GM12878 (cell line): ENCODE results near the gene EBF3. TPM values are rescaled to one million over a fixed set of nuclear protein-coding genes. Genes with fewer than 3 reads are reported as not detected.

Experiments used
- ATAC-seq: fragments of 200-7000 bp; cut with Tn5 transposase; 3 replicates; pipeline ENCODE4 v1.9.1; 2020; ENCODE audit warnings: mild to moderate bottlenecking, moderate library complexity
- BruUV-seq: library from RNA; stranded (reverse); fragments of 400-500 nt; replicated peaks from 2 replicates; lab custom pipeline; 2021; lab: Mats Ljungman, UMichigan
- CTCF ChIA-PET: fragments of 300-600 bp; sonication (Branson Sonifier 250); formaldehyde crosslinking; extraction: SDS; loops from one replicate; lab custom pipeline; 2021; ENCODE audit warnings: inconsistent platforms; lab: Yijun Ruan, JAX
- POLR2A ChIA-PET: fragments of 350-600 bp; formaldehyde crosslinking; extraction: SDS; loops from one replicate; lab custom pipeline; 2021; ENCODE audit warnings: inconsistent platforms; lab: Charles Lee
- RAD21 ChIA-PET: fragments of 300-600 bp; sonication (Branson Sonifier 250); formaldehyde crosslinking; loops from one replicate; lab custom pipeline; 2023; ENCODE audit warnings: antibody characterized with exemption; ENCODE audit not compliant: unreplicated experiment; lab: Charles Lee
- SMC1A ChIA-PET: fragments of 300-600 bp; sonication (Branson Sonifier 250); formaldehyde crosslinking; loops from one replicate; lab custom pipeline; 2023; ENCODE audit not compliant: unreplicated experiment, uncharacterized antibody; lab: Charles Lee
- DNase-seq: peaks from one replicate; pipeline ENCODE4 v3.0.0-alpha.2; 2011; ENCODE audit warnings: low read depth, low spot score
- FAIRE-seq: peaks from 3 replicates; lab custom pipeline; 2011; peaks lifted over from hg19 to GRCh38; lab: Jason Lieb, UNC
- H2AFZ ChIP-seq: 2 replicates; pipeline ENCODE4 v1.6.0; 2011; ENCODE audit warnings: low read depth, low read length, control low read depth; ENCODE audit not compliant: control insufficient read depth
- H3K27ac ChIP-seq: 2 replicates; pipeline ENCODE4 v1.5.1; 2011; ENCODE audit warnings: control low read depth; ENCODE audit not compliant: control insufficient read depth, insufficient read depth
- H3K27me3 ChIP-seq, 2 experiments: replicated peaks in 1 of 2; 2 replicates each; pipeline versions ENCODE4 v1.6.0 to v1.6.1; 2011; ENCODE audit warnings: low read length in 1 of 2; ENCODE audit not compliant: control insufficient read depth in 2 of 2, insufficient read depth in 2 of 2
- H3K36me3 ChIP-seq, 2 experiments: 2 replicates each; pipeline ENCODE4 v1.5.1; 2011; ENCODE audit warnings: low read length in 1 of 2; ENCODE audit not compliant: control insufficient read depth in 2 of 2, insufficient read depth in 2 of 2
- H3K4me1 ChIP-seq: 2 replicates; pipeline ENCODE4 v1.6.1; 2011; ENCODE audit warnings: mild to moderate bottlenecking, low read length, moderate library complexity, mixed read lengths; ENCODE audit not compliant: control insufficient read depth, insufficient read depth
- H3K4me2 ChIP-seq: 2 replicates; pipeline ENCODE4 v1.6.0; 2011; ENCODE audit warnings: control low read depth; ENCODE audit not compliant: control insufficient read depth, insufficient read depth
- H3K4me3 ChIP-seq: fragments of 200-600 bp; sonication (generic); 2 replicates; pipeline ENCODE4 v1.5.1; 2016
- H3K79me2 ChIP-seq: 2 replicates; pipeline ENCODE4 v1.6.0; 2011; ENCODE audit warnings: low read length; ENCODE audit not compliant: control insufficient read depth, insufficient read depth
- H3K9ac ChIP-seq: 2 replicates; pipeline ENCODE4 v1.8.0; 2011; ENCODE audit warnings: low read length, control low read depth, mixed read lengths; ENCODE audit not compliant: control insufficient read depth, insufficient read depth
- H3K9me3 ChIP-seq: replicated peaks from 3 replicates; pipeline ENCODE4 v1.5.1; 2011; ENCODE audit warnings: mild to moderate bottlenecking, low read length; ENCODE audit not compliant: control insufficient read depth, insufficient read depth
- H4K20me1 ChIP-seq: 2 replicates; pipeline ENCODE4 v1.6.0; 2011; ENCODE audit not compliant: control insufficient read depth, insufficient read depth
- CHD4 ChIP-seq: fragments of 200-600 bp; sonication (generic); IDR thresholded peaks from 2 replicates; pipeline ENCODE4 v1.6.1; 2016; ENCODE audit warnings: mild to moderate bottlenecking
- GABPA ChIP-seq: IDR thresholded peaks from 2 replicates; pipeline ENCODE4 v1.6.1; 2014; ENCODE audit warnings: antibody characterized with exemption, low read depth, mild to moderate bottlenecking, inconsistent platforms
- NR2F1 ChIP-seq: fragments of 450-650 bp; conservative IDR thresholded peaks from 2 replicates; pipeline ENCODE4 v1.6.1; 2017; ENCODE audit warnings: mild to moderate bottlenecking
- PAX8 ChIP-seq: fragments of 450-650 bp; IDR thresholded peaks from 2 replicates; pipeline ENCODE4 v1.6.1; 2017; ENCODE audit warnings: mild to moderate bottlenecking, moderate library complexity
- POLR2AphosphoS5 ChIP-seq: IDR thresholded peaks from 2 replicates; pipeline ENCODE4 v1.6.1; 2011; ENCODE audit warnings: mild to moderate bottlenecking, low read length, inconsistent platforms
- RFX5 ChIP-seq: IDR thresholded peaks from 2 replicates; pipeline ENCODE4 v1.6.1; 2011; ENCODE audit warnings: low read depth, low read length, improper control_type of control experiment
- SIN3A ChIP-seq: IDR thresholded peaks from 2 replicates; pipeline ENCODE4 v1.6.1; 2012; ENCODE audit warnings: low read depth, low read length, improper control_type of control experiment
- SMC3 ChIP-seq: IDR thresholded peaks from 2 replicates; pipeline ENCODE4 v1.6.1; 2011; ENCODE audit warnings: low read length, improper control_type of control experiment, borderline replicate concordance
- SREBF2 ChIP-seq: IDR thresholded peaks from 2 replicates; pipeline ENCODE4 v1.6.1; 2012; ENCODE audit warnings: mild to moderate bottlenecking, low read length
- STAT3 ChIP-seq: IDR thresholded peaks from 2 replicates; pipeline ENCODE4 v1.6.1; 2011; ENCODE audit warnings: low read depth, low read length, improper control_type of control experiment
- WRNIP1 ChIP-seq: IDR thresholded peaks from 2 replicates; pipeline ENCODE4 v1.6.1; 2011; ENCODE audit warnings: low read depth, low read length, improper control_type of control experiment, borderline replicate concordance
- YBX1 ChIP-seq: fragments of 450-650 bp; IDR thresholded peaks from 2 replicates; pipeline ENCODE4 v1.6.1; 2016; ENCODE audit warnings: antibody characterized with exemption
- ZNF207 ChIP-seq: fragments of 450-650 bp; IDR thresholded peaks from 2 replicates; pipeline ENCODE4 v1.6.1; 2014; ENCODE audit warnings: antibody characterized with exemption, mild to moderate bottlenecking, borderline replicate concordance
- WGBS: methylation state at CpG from one replicate; pipeline ENCODE4 v1.1.6; 2016; ENCODE audit warnings: low lambda C conversion rate; ENCODE audit not compliant: insufficient replicate concordance, insufficient coverage; ENCODE audit errors: missing lambda C conversion rate; 5-methylcytosine and 5-hydroxymethylcytosine counted together
- in situ Hi-C: fragments of 300-500 bp; cut with MboI; formaldehyde crosslinking; loops from 9 replicates; pipeline ENCODE4 v1.14.3; 2018; ENCODE audit warnings: mixed read lengths
- intact Hi-C: fragments of 100-400 bp; cut with micrococcal nuclease; formaldehyde crosslinking; loops from one replicate; pipeline ENCODE4 v1.14.2; 2022; ENCODE audit not compliant: unreplicated experiment
- polyA plus RNA-seq, 11 experiments: library from polyadenylated mRNA; depleted of rRNA in 4 of 11; unstranded in 6 of 11; stranded (reverse) in 5 of 11; fragments of >200 nt; fragmentation: Nextera tagmentation in 4 of 11; fragmentation: Illumina TruSeq in 1 of 11; extraction: Ambion mirVana in 4 of 11; extraction: Trizol in 1 of 11; gene quantifications; 1 replicate in 1 of 11; 2 replicates in 10 of 11; pipeline versions ENCODE4 v1.2.1 to v1.2.3, GENCODE V29; 2011 to 2016; ENCODE audit warnings: inconsistent platforms in 2 of 11, missing spikeins in 2 of 11, low read depth in 1 of 11
- total RNA-seq, 4 experiments: library from RNA; depleted of rRNA in 3 of 4; stranded (reverse); fragments of >200 nt in 3 of 4; fragmentation: Illumina TruSeq in 1 of 4; extraction: Trizol in 1 of 4; gene quantifications; 2 replicates each; pipeline versions ENCODE4 v1.2.1 to v1.2.3, GENCODE V29; 2013 to 2021
- TF ChIP-seq, protein P1 (sequence below): fragments of 450-650 bp; IDR thresholded peaks from 2 replicates; pipeline ENCODE4 v1.6.1; 2014; ENCODE audit warnings: mild to moderate bottlenecking
- TF ChIP-seq, protein P2 (sequence below): IDR thresholded peaks from 2 replicates; pipeline ENCODE4 v1.6.1; 2011; ENCODE audit warnings: low read depth, low read length, improper control_type of control experiment, borderline replicate concordance
- TF ChIP-seq, protein P3 (sequence below): fragments of 450-650 bp; IDR thresholded peaks from 2 replicates; pipeline ENCODE4 v1.6.1; 2017; ENCODE audit warnings: mild to moderate bottlenecking, moderate library complexity
- TF ChIP-seq, protein P4 (sequence below): fragments of 450-650 bp; IDR thresholded peaks from 2 replicates; pipeline ENCODE4 v1.6.1; 2017; ENCODE audit warnings: borderline replicate concordance

EBF3 gene
- total and polyA plus RNA-seq, 10 of the 15 experiments (the other 5 are each of a cell fraction or from before 2014, with no cell fraction given): not detected

DNA sequence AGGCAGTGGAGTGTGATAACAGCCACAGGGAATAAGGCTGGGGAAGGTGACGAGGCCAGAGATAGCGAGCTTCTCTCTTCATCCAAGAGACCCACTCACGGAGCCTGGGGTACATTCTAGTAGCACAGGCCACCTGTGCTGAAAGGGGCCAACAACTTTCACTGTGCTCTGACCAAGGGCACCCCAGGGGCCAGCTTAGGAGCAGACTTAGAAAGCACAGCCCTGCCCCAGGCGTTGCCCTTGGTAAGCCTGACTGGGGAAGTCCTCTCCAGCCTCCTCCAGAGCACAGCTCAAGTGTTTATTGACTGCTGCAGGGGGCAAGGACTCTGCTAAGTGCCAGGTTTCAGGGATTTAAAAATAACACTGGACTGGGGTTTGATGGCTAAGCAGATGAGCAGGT, 44.7 kb downstream of the EBF3 start:
- DNase-seq (no peak), FAIRE-seq (no peak), ATAC-seq (no peak)
- TF ChIP-seq SIN3A (no peak), RFX5 (no peak), PAX8 (no peak), STAT3 (no peak), WRNIP1 (no peak), ZNF207 (no peak), YBX1 (no peak), SMC3 (no peak), GABPA (no peak), POLR2AphosphoS5 (no peak), NR2F1 (no peak), CHD4 (no peak), SREBF2 (no peak)
- TF ChIP-seq, protein P1, sequence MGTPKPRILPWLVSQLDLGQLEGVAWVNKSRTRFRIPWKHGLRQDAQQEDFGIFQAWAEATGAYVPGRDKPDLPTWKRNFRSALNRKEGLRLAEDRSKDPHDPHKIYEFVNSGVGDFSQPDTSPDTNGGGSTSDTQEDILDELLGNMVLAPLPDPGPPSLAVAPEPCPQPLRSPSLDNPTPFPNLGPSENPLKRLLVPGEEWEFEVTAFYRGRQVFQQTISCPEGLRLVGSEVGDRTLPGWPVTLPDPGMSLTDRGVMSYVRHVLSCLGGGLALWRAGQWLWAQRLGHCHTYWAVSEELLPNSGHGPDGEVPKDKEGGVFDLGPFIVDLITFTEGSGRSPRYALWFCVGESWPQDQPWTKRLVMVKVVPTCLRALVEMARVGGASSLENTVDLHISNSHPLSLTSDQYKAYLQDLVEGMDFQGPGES: no peak
- TF ChIP-seq, protein P2, sequence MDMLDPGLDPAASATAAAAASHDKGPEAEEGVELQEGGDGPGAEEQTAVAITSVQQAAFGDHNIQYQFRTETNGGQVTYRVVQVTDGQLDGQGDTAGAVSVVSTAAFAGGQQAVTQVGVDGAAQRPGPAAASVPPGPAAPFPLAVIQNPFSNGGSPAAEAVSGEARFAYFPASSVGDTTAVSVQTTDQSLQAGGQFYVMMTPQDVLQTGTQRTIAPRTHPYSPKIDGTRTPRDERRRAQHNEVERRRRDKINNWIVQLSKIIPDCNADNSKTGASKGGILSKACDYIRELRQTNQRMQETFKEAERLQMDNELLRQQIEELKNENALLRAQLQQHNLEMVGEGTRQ: no peak
- TF ChIP-seq, protein P3, sequence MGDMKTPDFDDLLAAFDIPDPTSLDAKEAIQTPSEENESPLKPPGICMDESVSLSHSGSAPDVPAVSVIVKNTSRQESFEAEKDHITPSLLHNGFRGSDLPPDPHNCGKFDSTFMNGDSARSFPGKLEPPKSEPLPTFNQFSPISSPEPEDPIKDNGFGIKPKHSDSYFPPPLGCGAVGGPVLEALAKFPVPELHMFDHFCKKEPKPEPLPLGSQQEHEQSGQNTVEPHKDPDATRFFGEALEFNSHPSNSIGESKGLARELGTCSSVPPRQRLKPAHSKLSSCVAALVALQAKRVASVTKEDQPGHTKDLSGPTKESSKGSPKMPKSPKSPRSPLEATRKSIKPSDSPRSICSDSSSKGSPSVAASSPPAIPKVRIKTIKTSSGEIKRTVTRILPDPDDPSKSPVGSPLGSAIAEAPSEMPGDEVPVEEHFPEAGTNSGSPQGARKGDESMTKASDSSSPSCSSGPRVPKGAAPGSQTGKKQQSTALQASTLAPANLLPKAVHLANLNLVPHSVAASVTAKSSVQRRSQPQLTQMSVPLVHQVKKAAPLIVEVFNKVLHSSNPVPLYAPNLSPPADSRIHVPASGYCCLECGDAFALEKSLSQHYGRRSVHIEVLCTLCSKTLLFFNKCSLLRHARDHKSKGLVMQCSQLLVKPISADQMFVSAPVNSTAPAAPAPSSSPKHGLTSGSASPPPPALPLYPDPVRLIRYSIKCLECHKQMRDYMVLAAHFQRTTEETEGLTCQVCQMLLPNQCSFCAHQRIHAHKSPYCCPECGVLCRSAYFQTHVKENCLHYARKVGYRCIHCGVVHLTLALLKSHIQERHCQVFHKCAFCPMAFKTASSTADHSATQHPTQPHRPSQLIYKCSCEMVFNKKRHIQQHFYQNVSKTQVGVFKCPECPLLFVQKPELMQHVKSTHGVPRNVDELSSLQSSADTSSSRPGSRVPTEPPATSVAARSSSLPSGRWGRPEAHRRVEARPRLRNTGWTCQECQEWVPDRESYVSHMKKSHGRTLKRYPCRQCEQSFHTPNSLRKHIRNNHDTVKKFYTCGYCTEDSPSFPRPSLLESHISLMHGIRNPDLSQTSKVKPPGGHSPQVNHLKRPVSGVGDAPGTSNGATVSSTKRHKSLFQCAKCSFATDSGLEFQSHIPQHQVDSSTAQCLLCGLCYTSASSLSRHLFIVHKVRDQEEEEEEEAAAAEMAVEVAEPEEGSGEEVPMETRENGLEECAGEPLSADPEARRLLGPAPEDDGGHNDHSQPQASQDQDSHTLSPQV: no peak
- TF ChIP-seq, protein P4, sequence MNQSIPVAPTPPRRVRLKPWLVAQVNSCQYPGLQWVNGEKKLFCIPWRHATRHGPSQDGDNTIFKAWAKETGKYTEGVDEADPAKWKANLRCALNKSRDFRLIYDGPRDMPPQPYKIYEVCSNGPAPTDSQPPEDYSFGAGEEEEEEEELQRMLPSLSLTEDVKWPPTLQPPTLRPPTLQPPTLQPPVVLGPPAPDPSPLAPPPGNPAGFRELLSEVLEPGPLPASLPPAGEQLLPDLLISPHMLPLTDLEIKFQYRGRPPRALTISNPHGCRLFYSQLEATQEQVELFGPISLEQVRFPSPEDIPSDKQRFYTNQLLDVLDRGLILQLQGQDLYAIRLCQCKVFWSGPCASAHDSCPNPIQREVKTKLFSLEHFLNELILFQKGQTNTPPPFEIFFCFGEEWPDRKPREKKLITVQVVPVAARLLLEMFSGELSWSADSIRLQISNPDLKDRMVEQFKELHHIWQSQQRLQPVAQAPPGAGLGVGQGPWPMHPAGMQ: no peak
- Histone ChIP-seq H3K36me3 (no peaks in the 10 kb centered on the region), H4K20me1 (no peaks in the 10 kb centered on the region), H3K9me3 (no peaks in the 10 kb centered on the region), H3K4me1 (no peaks in the 10 kb centered on the region), H3K9ac (no peak overlapping the region), H3K4me2 (no peak overlapping the region), H3K27me3 (no peaks in the 10 kb centered on the region), H3K27ac (no peak overlapping the region), H3K4me3 (no peak overlapping the region), H3K79me2 (no peaks in the 10 kb centered on the region), H2AFZ (no peak overlapping the region)
- ChIA-PET RAD21 (no interaction called here), POLR2A (no interaction called here), SMC1A (no interaction called here), CTCF (no interaction called here)
- 33% methylated on average over 4 of the region's 4 CpGs for WGBS
- BruUV-seq: no TSS peak
- intact Hi-C loops (no loop called here), in situ Hi-C loops (no loop called here)
